IMR-90 (cell line): ENCODE results near the gene KLHL42. TPM values are rescaled to one million over a fixed set of nuclear protein-coding genes. Genes with fewer than 3 reads are reported as not detected.

Experiments
- ATAC-seq: fragments of 200-7000 bp; cut with Tn5 transposase; 2 replicates; pipeline ENCODE4 v1.9.1; 2020; ENCODE audit warnings: low read depth, mild to moderate bottlenecking, moderate library complexity
- BruUV-seq: library from RNA; stranded (reverse); fragments of 400-500 nt; replicated peaks from 2 replicates; lab custom pipeline; 2021; lab: Mats Ljungman, UMichigan
- CTCF ChIA-PET: fragments of 300-600 bp; formaldehyde crosslinking; extraction: SDS; loops from one replicate; lab custom pipeline; 2021; ENCODE audit warnings: antibody characterized with exemption; lab: Yijun Ruan, JAX
- POLR2A ChIA-PET: fragments of 300-600 bp; sonication (Branson Sonifier 250); formaldehyde crosslinking; loops from one replicate; lab custom pipeline; 2022; ENCODE audit warnings: antibody characterized with exemption; ENCODE audit not compliant: unreplicated experiment; lab: Charles Lee
- DNase-seq: peaks from one replicate; pipeline ENCODE4 v3.0.0; 2013
- H2AFZ ChIP-seq: replicated peaks from 2 replicates; pipeline ENCODE3; 2013; ENCODE audit warnings: low read length, mild to moderate bottlenecking; ENCODE audit not compliant: poor library complexity
- H2AK5ac ChIP-seq: 2 replicates; pipeline ENCODE4 v1.6.1; 2013; ENCODE audit warnings: low read depth, low read length, inconsistent platforms
- H2AK9ac ChIP-seq: replicated peaks from 2 replicates; pipeline ENCODE3; 2013; ENCODE audit warnings: mild to moderate bottlenecking, low read depth, low read length, moderate library complexity; ENCODE audit not compliant: poor library complexity
- H2BK120ac ChIP-seq: 2 replicates; pipeline ENCODE4 v1.6.1; 2013; ENCODE audit warnings: low read depth, low read length, inconsistent platforms
- H2BK15ac ChIP-seq: 3 replicates; pipeline ENCODE4 v1.6.1; 2013; ENCODE audit warnings: low read depth, low read length, inconsistent platforms
- H2BK20ac ChIP-seq: 2 replicates; pipeline ENCODE4 v1.6.1; 2013; ENCODE audit warnings: low read depth, mild to moderate bottlenecking, inconsistent platforms, low read length, moderate library complexity
- H2BK5ac ChIP-seq: 2 replicates; pipeline ENCODE4 v1.6.1; 2013; ENCODE audit warnings: mild to moderate bottlenecking, low read depth, low read length, inconsistent platforms; ENCODE audit not compliant: poor library complexity, severe bottlenecking
- H3K14ac ChIP-seq: replicated peaks from 2 replicates; pipeline ENCODE4 v1.6.1; 2013; ENCODE audit warnings: low read depth, low read length, inconsistent platforms
- H3K18ac ChIP-seq: 2 replicates; pipeline ENCODE4 v1.6.1; 2013; ENCODE audit warnings: low read depth, low read length, control low read depth
- H3K23ac ChIP-seq: 2 replicates; pipeline ENCODE4 v1.6.1; 2013; ENCODE audit warnings: low read depth, low read length, inconsistent platforms
- H3K27ac ChIP-seq: 2 replicates; pipeline ENCODE4 v1.5.1; 2013; ENCODE audit warnings: mild to moderate bottlenecking, control low read depth, low read length; ENCODE audit not compliant: insufficient read depth
- H3K27me3 ChIP-seq: 2 replicates; pipeline ENCODE4 v1.6.1; 2013; ENCODE audit warnings: low read length; ENCODE audit not compliant: control insufficient read depth, insufficient read depth
- H3K36me3 ChIP-seq: 2 replicates; pipeline ENCODE4 v1.6.1; 2013; ENCODE audit warnings: low read length, mixed read lengths; ENCODE audit not compliant: control insufficient read depth, insufficient read depth
- H3K4ac ChIP-seq: 2 replicates; pipeline ENCODE4 v1.6.1; 2013; ENCODE audit warnings: low read depth, low read length, inconsistent platforms
- H3K4me1 ChIP-seq: 2 replicates; pipeline ENCODE4 v1.6.1; 2013; ENCODE audit warnings: low read length, mixed read lengths; ENCODE audit not compliant: control insufficient read depth, insufficient read depth
- H3K4me2 ChIP-seq: 2 replicates; pipeline ENCODE4 v1.6.1; 2013; ENCODE audit warnings: low read depth, mild to moderate bottlenecking, control low read depth, low read length, moderate library complexity
- H3K4me3 ChIP-seq: 2 replicates; pipeline ENCODE4 v1.5.1; 2013; ENCODE audit warnings: low read depth, mild to moderate bottlenecking, control low read depth, low read length, moderate library complexity; ENCODE audit not compliant: insufficient read depth
- H3K56ac ChIP-seq: 2 replicates; pipeline ENCODE4 v1.6.1; 2013; ENCODE audit warnings: low read length, inconsistent platforms; ENCODE audit not compliant: insufficient read depth; ENCODE audit errors: extremely low read depth
- H3K79me1 ChIP-seq, 2 experiments: 2 replicates each; pipeline ENCODE4 v1.6.1; 2013; ENCODE audit warnings: low read length in 2 of 2, inconsistent platforms in 1 of 2, low read depth in 1 of 2
- H3K9ac ChIP-seq: 2 replicates; pipeline ENCODE4 v1.6.1; 2013; ENCODE audit warnings: low read depth, low read length, control low read depth
- H3K9me1 ChIP-seq: 2 replicates; pipeline ENCODE4 v1.6.1; 2013; ENCODE audit warnings: low read length, inconsistent platforms; ENCODE audit not compliant: insufficient read depth
- H3K9me3 ChIP-seq: 2 replicates; pipeline ENCODE4 v1.6.1; 2013; ENCODE audit warnings: low read length; ENCODE audit not compliant: control insufficient read depth, insufficient read depth
- H4K20me1 ChIP-seq: 2 replicates; pipeline ENCODE4 v1.6.1; 2013; ENCODE audit warnings: low read length, inconsistent platforms; ENCODE audit not compliant: insufficient read depth
- H4K5ac ChIP-seq: 2 replicates; pipeline ENCODE4 v1.6.1; 2013; ENCODE audit warnings: mild to moderate bottlenecking, low read depth, low read length, control low read depth
- H4K8ac ChIP-seq, 2 experiments: 2 replicates each; pipeline ENCODE4 v1.6.1; 2013; ENCODE audit warnings: low read depth in 2 of 2, low read length in 2 of 2, control low read depth in 1 of 2, inconsistent platforms in 1 of 2
- H4K91ac ChIP-seq: 2 replicates; pipeline ENCODE4 v1.6.1; 2013; ENCODE audit warnings: low read depth, low read length, inconsistent platforms; ENCODE audit not compliant: insufficient read depth
- BHLHE40 ChIP-seq: fragments of 150-350 bp; IDR thresholded peaks from 2 replicates; pipeline ENCODE4 v1.6.1; 2016; ENCODE audit warnings: mild to moderate bottlenecking, low read depth, low read length
- ELK1 ChIP-seq: fragments of 150-350 bp; IDR thresholded peaks from 2 replicates; pipeline ENCODE4 v1.6.1; 2016; ENCODE audit warnings: low read depth, mild to moderate bottlenecking, low read length, moderate library complexity, borderline replicate concordance
- FOS ChIP-seq: fragments of 150-350 bp; IDR thresholded peaks from 2 replicates; pipeline ENCODE4 v1.6.1; 2016; ENCODE audit warnings: low read depth, low read length
- MAFK ChIP-seq: IDR thresholded peaks from 2 replicates; pipeline ENCODE4 v1.6.1; 2012; ENCODE audit warnings: low read depth, low read length, improper control_type of control experiment
- MAZ ChIP-seq: IDR thresholded peaks from 2 replicates; pipeline ENCODE4 v1.6.1; 2012; ENCODE audit warnings: low read depth, mild to moderate bottlenecking, low read length, improper control_type of control experiment, moderate library complexity, borderline replicate concordance
- MXI1 ChIP-seq: IDR thresholded peaks from 2 replicates; pipeline ENCODE4 v1.6.1; 2012; ENCODE audit warnings: low read depth, mild to moderate bottlenecking, low read length, moderate library complexity, borderline replicate concordance
- POLR2A ChIP-seq: IDR thresholded peaks from 2 replicates; pipeline ENCODE4 v1.6.1; 2012; ENCODE audit warnings: mild to moderate bottlenecking, low read depth, low read length
- RAD21 ChIP-seq: IDR thresholded peaks from 2 replicates; pipeline ENCODE4 v1.6.1; 2012; ENCODE audit warnings: low read length, improper control_type of control experiment
- RCOR1 ChIP-seq: IDR thresholded peaks from 2 replicates; pipeline ENCODE4 v1.6.1; 2012; ENCODE audit warnings: mild to moderate bottlenecking, low read length, improper control_type of control experiment; ENCODE audit not compliant: insufficient replicate concordance
- RFX5 ChIP-seq: IDR thresholded peaks from 2 replicates; pipeline ENCODE4 v1.8.0; 2012; ENCODE audit warnings: low read depth, mild to moderate bottlenecking, low read length, moderate library complexity
- SMC3 ChIP-seq: fragments of 150-350 bp; IDR thresholded peaks from 2 replicates; pipeline ENCODE4 v1.6.1; 2016; ENCODE audit warnings: low read depth, mild to moderate bottlenecking, antibody characterized with exemption, low read length, moderate library complexity
- WGBS, 2 experiments: methylation state at CpG; one replicate each; pipeline versions ENCODE4 v1.1.5 to v1.1.7; 2013; ENCODE audit warnings: missing lambda C conversion rate in 2 of 2; ENCODE audit not compliant: insufficient read length in 1 of 2; ENCODE audit errors: extremely low coverage in 2 of 2; 5-methylcytosine and 5-hydroxymethylcytosine counted together
- dilution Hi-C: fragments of 300-500 bp; cut with HindIII; formaldehyde crosslinking; loops from one replicate; pipeline ENCODE4 v1.14.3; 2018; ENCODE audit warnings: low sequenced_read_pairs; ENCODE audit not compliant: unreplicated experiment
- in situ Hi-C: fragments of 300-500 bp; cut with MboI; formaldehyde crosslinking; loops from 3 replicates; pipeline ENCODE4 v1.14.3; 2019; ENCODE audit warnings: low sequenced_read_pairs, inconsistent platforms, mixed read lengths
- intact Hi-C: fragments of 100-400 bp; cut with micrococcal nuclease; formaldehyde crosslinking; loops from 2 replicates; pipeline ENCODE4 v1.10.0; 2022
- polyA plus RNA-seq, 3 experiments: library from polyadenylated mRNA; depleted of rRNA; stranded (reverse); fragments of >200 nt; gene quantifications; 2 replicates each; pipeline ENCODE4 v1.2.3, GENCODE V29; 2012; ENCODE audit warnings: low replicate concordance in 1 of 3
- total RNA-seq: library from RNA; depleted of rRNA; stranded (reverse); fragments of >200 nt; gene quantifications from 2 replicates; pipeline ENCODE4 v1.2.3, GENCODE V29; 2012

KLHL42 gene
- total and polyA plus RNA-seq, 2 of the 4 experiments (the other 2 are of a cell fraction), result 16.7 to 28.3 TPM

- Histone ChIP-seq H2AFZ (no peak overlapping the region), H3K9ac (no peak overlapping the region), H4K5ac (no peak overlapping the region), H3K4me3 (no peak overlapping the region), H4K20me1 (no peaks in the 10 kb centered on the region; the same call in 1 of the 2 replicates), H2BK15ac (no peak overlapping the region), H3K4ac (no peak overlapping the region), H2BK5ac (no peak overlapping the region), H3K56ac (no peak overlapping the region), H3K23ac (no peak overlapping the region), H3K36me3 (no peaks in the 10 kb centered on the region), H3K4me1 (no peaks in the 10 kb centered on the region; the same call in 1 of the 2 replicates), H3K79me1 (peaks cover 0 to 13% of the 10 kb centered on the region in 2 experiments; a peak in 2 of 4 replicates), H2BK20ac (no peak overlapping the region), H2AK9ac (no peak overlapping the region), H4K91ac (no peak overlapping the region), H4K8ac (no peak overlapping the region), H2BK120ac (no peak overlapping the region), H3K9me1 (peaks cover 15% of the 10 kb centered on the region; the same call in 1 of the 2 replicates), H3K4me2 (no peak overlapping the region), H3K27me3 (no peaks in the 10 kb centered on the region), H3K14ac (0 out of 2 replicates have a peak overlapping the region, but pooled peaks have one; percentile 37), H3K18ac (no peak overlapping the region), H3K27ac (no peak overlapping the region), H3K9me3 (no peaks in the 10 kb centered on the region), H2AK5ac (no peak overlapping the region)
- dilution Hi-C loops, result no loop called here
- TF ChIP-seq MAZ (no peak), MXI1 (no peak), RAD21 (no peak), BHLHE40 (no peak), MAFK (no peak), ELK1 (no peak), SMC3 (no peak), FOS (no peak), RCOR1 (no peak), POLR2A (no peak), RFX5 (no peak)
- no CpG with 5 or more reads among the region's 1 CpG for WGBS, 2 experiments
- ChIA-PET CTCF (no interaction called here), POLR2A (no interaction called here)
- no TSS peak for BruUV-seq
- no peak for DNase-seq
- no peak for ATAC-seq
- in situ Hi-C loops, result no loop called here
- intact Hi-C loops, result no loop called here
Observed at GRCh38 chr12:27805238-27805637, 25.2 kb downstream of the KLHL42 start.
